Endothelial cell of umbilical vein (primary cell): ENCODE results near the gene MVD. TPM values are rescaled to one million over a fixed set of nuclear protein-coding genes. Genes with fewer than 3 reads are reported as not detected.

Experiments used
- polyA plus RNA-seq, 4 experiments: library from polyadenylated mRNA; depleted of rRNA in 3 of 4; stranded (reverse) in 3 of 4; unstranded in 1 of 4; fragments of >200 nt; gene quantifications; 2 replicates each; pipeline versions ENCODE4 v1.2.1 to v1.2.3, GENCODE V29; 2011 to 2012; ENCODE audit warnings: missing spikeins in 1 of 4
- total RNA-seq: library from RNA; stranded (reverse); gene quantifications from 2 replicates; pipeline ENCODE4 v1.2.3, GENCODE V29; 2021

The MVD gene
- total and polyA plus RNA-seq, 2 donors (not counting 3 experiments of a cell fraction or from before 2014, with no cell fraction given): 64.4 to 142 TPM

Other genes starting within 250 kb of the MVD start
- gene ZFPM1, start 209.8 kb downstream of the MVD start, total RNA-seq: 7.5 and 8.2 TPM in 2 replicates
- 0.37 and 0.72 TPM in 2 replicates for gene ZFPM1, start 209.8 kb downstream of the MVD start, polyA plus RNA-seq
- gene ZC3H18, start 92.7 kb downstream of the MVD start, total RNA-seq: 52.8 and 59.6 TPM in 2 replicates
- 12.1 and 12.7 TPM in 2 replicates for gene ZC3H18, start 92.7 kb downstream of the MVD start, polyA plus RNA-seq
- gene IL17C, start 24.5 kb downstream of the MVD start, total RNA-seq: not detected in 2 replicates
- 0.14 and 0.17 TPM in 2 replicates for gene IL17C, start 24.5 kb downstream of the MVD start, polyA plus RNA-seq
- gene CYBA, start 12.0 kb downstream of the MVD start, total RNA-seq: 37.0 and 45.8 TPM in 2 replicates
- 77.3 and 100 TPM in 2 replicates for gene CYBA, start 12.0 kb downstream of the MVD start, polyA plus RNA-seq
- 0.18 and 0.31 TPM in 2 replicates for gene SNAI3, start 23.4 kb upstream of the MVD start, total RNA-seq
- gene SNAI3, start 23.4 kb upstream of the MVD start, polyA plus RNA-seq: 0.30 and 0.38 TPM in 2 replicates
- 38.8 and 41.8 TPM in 2 replicates for gene RNF166, start 43.3 kb upstream of the MVD start, total RNA-seq
- 27.6 and 34.0 TPM in 2 replicates for gene RNF166, start 43.3 kb upstream of the MVD start, polyA plus RNA-seq
- gene CTU2, start 43.4 kb upstream of the MVD start, total RNA-seq: 33.7 and 37.5 TPM in 2 replicates
- gene CTU2, start 43.4 kb upstream of the MVD start, polyA plus RNA-seq: 26.1 and 30.8 TPM in 2 replicates
- 306 and 322 TPM in 2 replicates for gene PIEZO1, start 122.1 kb upstream of the MVD start, total RNA-seq
- 298 and 393 TPM in 2 replicates for gene PIEZO1, start 122.1 kb upstream of the MVD start, polyA plus RNA-seq
- 26.5 and 30.6 TPM in 2 replicates for gene CDT1, start 140.7 kb upstream of the MVD start, total RNA-seq
- 15.6 and 19.3 TPM in 2 replicates for gene CDT1, start 140.7 kb upstream of the MVD start, polyA plus RNA-seq
- gene APRT, start 148.8 kb upstream of the MVD start, total RNA-seq: 148 and 152 TPM in 2 replicates
- gene APRT, start 148.8 kb upstream of the MVD start, polyA plus RNA-seq: 143 and 179 TPM in 2 replicates
- gene GALNS, start 193.9 kb upstream of the MVD start, total RNA-seq: 32.5 and 40.2 TPM in 2 replicates
- gene GALNS, start 193.9 kb upstream of the MVD start, polyA plus RNA-seq: 21.8 and 23.2 TPM in 2 replicates
- gene TRAPPC2L, start 194.0 kb upstream of the MVD start, total RNA-seq: 61.9 and 80.0 TPM in 2 replicates
- gene TRAPPC2L, start 194.0 kb upstream of the MVD start, polyA plus RNA-seq: 131 and 151 TPM in 2 replicates
- not detected in 2 replicates for gene PABPN1L, start 203.6 kb upstream of the MVD start, total RNA-seq
- not detected in 2 replicates for gene PABPN1L, start 203.6 kb upstream of the MVD start, polyA plus RNA-seq